Measurements from ENCODE around the gene CCT8.
"Not testable (repeated sequence)": the region's sequence is repeated elsewhere in the genome, so short reads cannot be mapped to it uniquely, and the experiment has no call there.

CCT8 gene

DNA sequence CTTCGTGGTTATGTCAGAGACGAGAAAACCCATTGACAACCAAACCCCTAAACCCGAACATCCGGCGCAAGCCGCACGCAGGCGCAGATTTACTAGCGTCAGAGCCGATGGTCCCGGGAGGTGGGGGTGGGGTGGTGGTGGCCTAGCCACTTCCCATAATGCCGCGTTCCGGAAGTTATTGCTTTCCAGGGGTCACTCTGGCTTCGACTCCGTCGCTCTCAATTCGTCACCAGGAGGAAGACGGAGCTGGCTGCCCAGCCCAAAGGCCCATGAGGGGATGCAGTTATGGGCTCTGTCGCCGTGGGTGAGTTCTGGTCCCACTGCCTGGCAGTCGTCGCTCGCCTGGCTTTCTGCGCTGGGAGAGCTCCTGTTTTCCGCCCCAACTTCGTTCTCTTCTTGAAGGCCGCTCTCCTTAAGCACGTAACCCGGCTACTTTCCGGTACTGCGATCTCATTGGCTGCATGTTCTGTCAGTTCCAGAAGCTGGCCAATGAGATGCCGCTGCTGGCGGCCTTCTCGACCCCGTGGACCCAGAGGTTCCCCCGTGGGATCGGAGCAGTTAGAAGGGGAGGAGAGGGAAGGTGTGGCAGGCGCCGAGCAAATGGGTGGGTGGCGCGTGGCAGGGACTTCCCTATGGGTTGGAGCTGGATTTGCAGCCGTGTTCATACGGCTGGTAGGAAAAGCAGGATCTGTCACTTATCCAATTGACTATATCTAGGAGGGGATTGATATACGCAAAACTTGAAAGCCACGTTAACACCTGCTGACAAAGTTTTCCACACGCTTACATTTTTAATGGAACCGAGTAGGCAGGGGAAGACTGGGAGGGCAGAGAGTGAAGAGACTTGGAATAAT, 48.7 kb downstream of the CCT8 start, which contains the start of gene USP16:
Gene USP16, plus strand, starts transcription at position 195 of the 854 bp plus-strand sequence. CDS start 3,246 bp downstream, outside the sequence.
- H3K9me3 ChIP-seq (ENCODE audit: low read length), result no peaks in the 10 kb centered on the region
- peak within 1 kb of the TSS; percentile 80 for H2AFZ ChIP-seq (ENCODE audit: low read depth, low read length)
- peaks cover 6% of the 10 kb centered on the region for H3K36me3 ChIP-seq (ENCODE audit: insufficient read depth, low read length)
- peaks cover 11% of the 10 kb centered on the region for H3K4me1 ChIP-seq (ENCODE audit: insufficient read depth, low read length)
- H3K27me3 ChIP-seq (ENCODE audit: insufficient read depth, low read length), result no peaks in the 10 kb centered on the region
- peak within 1 kb of the TSS; percentile 67 for H3K4me3 ChIP-seq (ENCODE audit: low read length)

DNA sequence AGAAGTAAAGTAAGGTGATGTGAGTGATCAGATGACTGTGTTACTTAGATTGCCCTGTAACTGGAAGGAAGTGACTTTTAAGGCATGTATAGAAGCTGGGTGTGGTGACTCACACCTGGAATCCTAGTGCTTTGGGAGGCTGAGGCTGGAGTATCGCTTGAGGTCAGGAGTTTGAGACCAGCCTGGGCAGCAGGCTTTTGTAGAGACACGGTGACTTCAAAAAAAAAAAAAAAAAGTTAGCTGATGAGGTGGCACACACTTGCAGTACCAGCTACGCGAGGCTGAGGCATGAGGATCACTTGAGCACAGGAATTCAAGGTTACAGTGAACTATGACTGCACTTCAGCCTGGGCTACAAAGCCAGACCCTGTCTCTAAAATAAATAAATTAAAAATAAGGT, 51.3 kb downstream of the CCT8 start:
- peaks cover 14% of the 10 kb centered on the region for H3K4me1 ChIP-seq (ENCODE audit: insufficient read depth, low read length)
- H2AFZ ChIP-seq (ENCODE audit: low read depth, low read length), result no peak overlapping the region
- H3K36me3 ChIP-seq (ENCODE audit: insufficient read depth, low read length), result no peaks in the 10 kb centered on the region
- no peaks in the 10 kb centered on the region for H3K27me3 ChIP-seq (ENCODE audit: insufficient read depth, low read length)
- H3K4me3 ChIP-seq (ENCODE audit: low read length), result no peak overlapping the region
- H3K9me3 ChIP-seq (ENCODE audit: low read length), result no peaks in the 10 kb centered on the region

DNA sequence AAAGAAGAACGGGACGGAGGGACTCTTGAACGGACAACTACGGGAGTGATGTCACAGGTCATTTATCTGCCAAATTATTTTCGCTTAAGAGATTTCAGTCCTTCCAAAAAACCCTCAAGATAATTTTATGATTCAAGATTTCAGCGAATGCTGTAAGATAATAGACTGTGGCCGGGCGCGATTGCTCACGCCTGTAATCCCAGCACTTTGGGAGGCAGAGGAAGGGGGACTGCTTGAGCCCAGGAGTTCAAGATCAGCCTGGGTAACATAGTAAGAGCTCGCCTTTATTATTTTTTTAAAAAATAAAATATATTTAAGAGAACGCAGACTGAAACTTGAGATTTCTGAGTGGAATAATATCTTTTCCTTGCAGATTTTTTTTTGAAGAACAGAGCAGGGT, 54.9 kb downstream of the CCT8 start:
- H3K9me3 ChIP-seq (ENCODE audit: low read length), result no peaks in the 10 kb centered on the region
- peak overlapping the region; percentile 96 for H3K4me3 ChIP-seq (ENCODE audit: low read length)
- H3K36me3 ChIP-seq (ENCODE audit: insufficient read depth, low read length), result no peaks in the 10 kb centered on the region
- H2AFZ ChIP-seq (ENCODE audit: low read depth, low read length), result peak overlapping the region; percentile 67
- H3K4me1 ChIP-seq (ENCODE audit: insufficient read depth, low read length), result peaks cover 6% of the 10 kb centered on the region
- no peaks in the 10 kb centered on the region for H3K27me3 ChIP-seq (ENCODE audit: insufficient read depth, low read length)

DNA sequence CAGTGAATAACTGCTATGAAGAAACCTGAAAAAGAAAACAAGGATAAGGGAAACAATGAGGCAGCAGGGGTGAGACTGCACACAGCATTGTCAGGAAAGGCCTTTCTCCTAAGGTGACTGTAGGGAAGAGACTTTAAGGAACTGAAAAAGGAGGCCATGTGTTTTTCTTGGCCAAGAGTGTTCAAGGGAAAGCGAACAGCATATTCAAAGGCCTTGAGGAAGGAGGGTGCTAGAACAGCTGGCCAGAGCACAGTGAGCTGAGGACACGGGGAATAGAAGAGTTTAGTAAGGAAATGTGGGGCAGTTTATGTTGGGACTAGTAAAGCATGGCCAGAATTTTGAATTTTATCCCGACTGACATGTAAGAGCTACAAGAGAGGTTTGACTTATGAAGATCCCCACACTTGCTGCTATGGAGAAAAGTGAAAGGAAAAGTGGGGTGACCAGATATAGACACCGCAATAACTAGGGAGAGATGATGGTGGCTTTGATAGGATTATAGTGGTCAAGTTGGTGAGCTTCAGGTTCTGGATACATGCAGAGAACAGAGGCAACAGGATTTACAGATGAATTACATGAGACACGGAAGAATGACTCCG, 55.7 kb downstream of the CCT8 start:
- Histone ChIP-seq H2AFZ (ENCODE audit: low read depth, low read length) (no peak overlapping the region), H3K27me3 (ENCODE audit: insufficient read depth, low read length) (no peaks in the 10 kb centered on the region), H3K36me3 (ENCODE audit: insufficient read depth, low read length) (no peaks in the 10 kb centered on the region), H3K9me3 (ENCODE audit: low read length) (no peaks in the 10 kb centered on the region), H3K4me1 (ENCODE audit: insufficient read depth, low read length) (peaks cover 6% of the 10 kb centered on the region), H3K4me3 (ENCODE audit: low read length) (peak overlapping the region; percentile 96)

DNA sequence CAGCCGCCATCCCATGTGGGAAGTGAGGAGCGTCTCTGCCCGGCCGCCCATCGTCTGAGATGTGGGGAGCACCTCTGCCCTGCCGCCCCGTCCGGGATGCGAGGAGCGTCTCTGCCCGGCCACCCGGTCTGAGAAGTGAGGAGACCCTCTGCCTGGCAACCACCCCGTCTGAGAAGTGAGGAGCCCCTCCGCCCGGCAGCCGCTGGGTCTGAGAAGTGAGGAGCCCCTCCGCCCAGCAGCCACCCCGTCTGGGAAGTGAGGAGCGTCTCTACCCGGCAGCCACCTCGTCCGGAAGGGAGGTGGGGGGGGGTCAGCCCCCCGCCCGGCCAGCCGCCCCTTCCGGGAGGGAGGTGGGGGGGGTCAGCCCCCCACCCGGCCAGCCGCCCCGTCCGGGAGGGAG, 62.2 kb downstream of the CCT8 start:
- not testable (repeated sequence) for H3K36me3 ChIP-seq (ENCODE audit: insufficient read depth, low read length); H3K27me3 ChIP-seq (ENCODE audit: insufficient read depth, low read length); H3K4me3 ChIP-seq (ENCODE audit: low read length); H3K4me1 ChIP-seq (ENCODE audit: insufficient read depth, low read length); H3K9me3 ChIP-seq (ENCODE audit: low read length); H2AFZ ChIP-seq (ENCODE audit: low read depth, low read length)

DNA sequence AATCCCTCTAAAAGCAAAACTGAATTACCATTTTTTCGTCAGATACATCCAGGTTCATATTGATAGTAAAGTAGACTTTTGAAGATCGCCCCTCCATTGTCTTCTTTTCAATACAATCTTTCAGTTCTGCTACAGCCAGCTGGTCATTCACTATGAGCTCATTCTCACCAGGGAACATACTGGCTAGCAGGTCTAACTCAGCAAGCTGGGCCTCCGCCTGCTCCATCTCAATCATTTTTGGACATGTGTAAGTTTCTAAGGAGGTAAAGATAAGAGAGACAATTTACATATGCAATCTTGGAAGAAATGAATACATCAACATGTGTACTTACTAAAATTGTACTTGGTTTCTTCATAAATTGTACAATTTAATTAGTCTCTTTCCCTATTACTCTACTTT, 65.1 kb downstream of the CCT8 start:
- H3K4me1 ChIP-seq (ENCODE audit: insufficient read depth, low read length), result peaks cover 6% of the 10 kb centered on the region
- no peak overlapping the region for H3K4me3 ChIP-seq (ENCODE audit: low read length)
- no peaks in the 10 kb centered on the region for H3K27me3 ChIP-seq (ENCODE audit: insufficient read depth, low read length)
- no peaks in the 10 kb centered on the region for H3K9me3 ChIP-seq (ENCODE audit: low read length)
- H2AFZ ChIP-seq (ENCODE audit: low read depth, low read length), result peak overlapping the region; percentile 29
- H3K36me3 ChIP-seq (ENCODE audit: insufficient read depth, low read length), result no peaks in the 10 kb centered on the region

DNA sequence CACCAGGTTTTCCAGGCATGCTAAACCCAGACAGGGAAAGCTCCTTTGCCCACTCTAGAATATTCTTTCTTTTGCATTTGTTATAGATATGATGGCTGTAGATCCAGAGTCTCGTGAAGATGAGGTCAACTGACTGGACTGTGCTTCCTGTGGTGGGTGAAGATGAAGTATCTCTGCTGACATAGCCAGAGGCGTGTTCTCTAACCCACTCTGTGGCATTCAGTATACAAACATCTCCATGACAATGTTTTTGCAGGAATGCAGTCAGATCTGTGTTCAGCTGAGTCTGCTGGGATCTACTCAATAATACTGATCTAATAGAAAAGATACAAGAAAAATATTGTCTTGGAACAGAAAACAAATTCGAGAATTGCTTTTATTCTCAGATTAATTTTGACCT, 65.6 kb downstream of the CCT8 start:
- no peaks in the 10 kb centered on the region for H3K9me3 ChIP-seq (ENCODE audit: low read length)
- H3K27me3 ChIP-seq (ENCODE audit: insufficient read depth, low read length), result no peaks in the 10 kb centered on the region
- peaks cover 8% of the 10 kb centered on the region for H3K4me1 ChIP-seq (ENCODE audit: insufficient read depth, low read length)
- H2AFZ ChIP-seq (ENCODE audit: low read depth, low read length), result peak overlapping the region; percentile 29
- H3K36me3 ChIP-seq (ENCODE audit: insufficient read depth, low read length), result no peaks in the 10 kb centered on the region
- H3K4me3 ChIP-seq (ENCODE audit: low read length), result no peak overlapping the region

DNA sequence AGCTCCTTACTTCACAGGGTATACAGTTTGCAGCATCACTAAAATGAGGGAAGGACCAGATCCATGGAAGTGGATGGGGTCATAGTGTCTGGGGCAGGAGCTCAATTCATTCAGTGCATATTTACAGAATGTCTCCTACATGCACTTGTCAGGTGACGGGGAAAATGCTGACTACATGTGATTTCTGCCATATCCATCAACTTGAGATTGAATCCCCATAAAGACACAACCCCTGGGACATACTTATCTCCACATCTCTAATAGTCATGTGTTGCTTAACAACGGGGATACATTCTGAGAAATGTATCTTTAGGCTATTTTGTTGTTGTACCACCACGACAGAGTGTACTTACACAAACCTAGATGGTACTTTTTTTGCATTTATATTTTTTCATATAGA, 66.3 kb downstream of the CCT8 start:
- Histone ChIP-seq H3K4me1 (ENCODE audit: insufficient read depth, low read length) (peaks cover 8% of the 10 kb centered on the region), H3K27me3 (ENCODE audit: insufficient read depth, low read length) (no peaks in the 10 kb centered on the region), H3K36me3 (ENCODE audit: insufficient read depth, low read length) (no peaks in the 10 kb centered on the region), H2AFZ (ENCODE audit: low read depth, low read length) (no peak overlapping the region), H3K9me3 (ENCODE audit: low read length) (no peaks in the 10 kb centered on the region), H3K4me3 (ENCODE audit: low read length) (no peak overlapping the region)

All from neuron (in vitro differentiated cells).